ENCODE results near the gene MYL2. TPM values are rescaled to one million over a fixed set of nuclear protein-coding genes. Genes with fewer than 3 reads are reported as not detected.

The MYL2 gene
- polyA plus RNA-seq, 2 of the 4 experiments (the other 2 are of a cell fraction): 0.13 TPM; not detected in 1

DNA sequence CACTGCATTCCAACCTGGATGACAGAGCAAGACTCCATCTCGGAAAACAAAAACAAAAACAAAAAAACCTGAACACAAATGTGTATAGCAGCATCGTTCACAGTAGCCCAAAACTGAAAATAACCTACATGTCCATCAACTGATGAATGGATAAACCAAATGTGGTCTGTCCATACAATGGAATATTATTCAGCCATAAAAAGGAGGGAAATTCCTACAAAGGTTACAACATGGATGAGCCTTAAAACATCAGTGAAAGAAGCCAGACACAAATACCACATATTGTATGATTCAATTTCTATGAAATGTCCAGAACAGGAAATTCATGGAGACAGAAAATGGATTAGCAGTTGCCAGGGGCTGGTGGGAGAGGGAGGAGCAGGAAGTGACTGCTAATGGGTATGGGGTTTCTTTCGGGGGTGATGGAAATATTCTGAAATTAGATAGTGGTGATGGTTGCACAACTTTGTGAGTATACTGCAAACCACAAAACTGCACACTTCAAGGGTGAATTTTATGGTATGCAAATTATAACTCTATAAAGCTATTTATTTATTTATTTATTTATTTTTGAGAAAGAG is 4.0 kb downstream of the MYL2 start:
- Histone ChIP-seq H3K4me3 (no peak overlapping the region), H3K27ac (peak overlapping the region in 1 of 2 experiments; percentile 60; a peak in 1 of 6 replicates), H3K4me1 (peaks cover 23% of the 10 kb centered on the region), H3K4me2 (no peak overlapping the region), H3K9me3 (no peaks in the 10 kb centered on the region)
- ATAC-seq: no peak
- no peak for FAIRE-seq
- TF ChIP-seq BHLHE40 (IDR thresholded peaks at IDR 0.05; ENCODE audit: low read depth, low read length) (no peak), RNF2 (IDR thresholded peaks at IDR 0.05; ENCODE audit: borderline replicate concordance, low read depth) (no peak), POLR2AphosphoS2 (conservative IDR thresholded peaks at IDR 0.05; ENCODE audit: low read length) (no peak), POLR2A (IDR thresholded peaks at IDR 0.05; ENCODE audit: low read length) (no peak), RAD21 (conservative IDR thresholded peaks at IDR 0.05 in 1 of 2, IDR thresholded peaks at IDR 0.05 in 1 of 2) (no peak), ZFP36 (IDR thresholded peaks at IDR 0.05; ENCODE audit: borderline replicate concordance, partially characterized antibody) (no peak)
- TF ChIP-seq, protein P1, sequence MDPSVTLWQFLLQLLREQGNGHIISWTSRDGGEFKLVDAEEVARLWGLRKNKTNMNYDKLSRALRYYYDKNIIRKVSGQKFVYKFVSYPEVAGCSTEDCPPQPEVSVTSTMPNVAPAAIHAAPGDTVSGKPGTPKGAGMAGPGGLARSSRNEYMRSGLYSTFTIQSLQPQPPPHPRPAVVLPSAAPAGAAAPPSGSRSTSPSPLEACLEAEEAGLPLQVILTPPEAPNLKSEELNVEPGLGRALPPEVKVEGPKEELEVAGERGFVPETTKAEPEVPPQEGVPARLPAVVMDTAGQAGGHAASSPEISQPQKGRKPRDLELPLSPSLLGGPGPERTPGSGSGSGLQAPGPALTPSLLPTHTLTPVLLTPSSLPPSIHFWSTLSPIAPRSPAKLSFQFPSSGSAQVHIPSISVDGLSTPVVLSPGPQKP (IDR thresholded peaks at IDR 0.05; ENCODE audit: low read depth, low read length): no peak
- 87% methylated on average over 3 of the region's 3 CpGs for WGBS (ENCODE audit: missing lambda C conversion rate)
- ChIA-PET CTCF (interaction anchor here (0.7 to 2.7 kb wide), 6 partner anchors 9 to 28 kb away, joined by 3 to 10 read pairs (median 6); no protein-coding TSS in a partner anchor), POLR2A (no interaction called here)
- no peak for DNase-seq (ENCODE audit: low read depth in 1 of 2, low spot score in 1 of 2)

DNA sequence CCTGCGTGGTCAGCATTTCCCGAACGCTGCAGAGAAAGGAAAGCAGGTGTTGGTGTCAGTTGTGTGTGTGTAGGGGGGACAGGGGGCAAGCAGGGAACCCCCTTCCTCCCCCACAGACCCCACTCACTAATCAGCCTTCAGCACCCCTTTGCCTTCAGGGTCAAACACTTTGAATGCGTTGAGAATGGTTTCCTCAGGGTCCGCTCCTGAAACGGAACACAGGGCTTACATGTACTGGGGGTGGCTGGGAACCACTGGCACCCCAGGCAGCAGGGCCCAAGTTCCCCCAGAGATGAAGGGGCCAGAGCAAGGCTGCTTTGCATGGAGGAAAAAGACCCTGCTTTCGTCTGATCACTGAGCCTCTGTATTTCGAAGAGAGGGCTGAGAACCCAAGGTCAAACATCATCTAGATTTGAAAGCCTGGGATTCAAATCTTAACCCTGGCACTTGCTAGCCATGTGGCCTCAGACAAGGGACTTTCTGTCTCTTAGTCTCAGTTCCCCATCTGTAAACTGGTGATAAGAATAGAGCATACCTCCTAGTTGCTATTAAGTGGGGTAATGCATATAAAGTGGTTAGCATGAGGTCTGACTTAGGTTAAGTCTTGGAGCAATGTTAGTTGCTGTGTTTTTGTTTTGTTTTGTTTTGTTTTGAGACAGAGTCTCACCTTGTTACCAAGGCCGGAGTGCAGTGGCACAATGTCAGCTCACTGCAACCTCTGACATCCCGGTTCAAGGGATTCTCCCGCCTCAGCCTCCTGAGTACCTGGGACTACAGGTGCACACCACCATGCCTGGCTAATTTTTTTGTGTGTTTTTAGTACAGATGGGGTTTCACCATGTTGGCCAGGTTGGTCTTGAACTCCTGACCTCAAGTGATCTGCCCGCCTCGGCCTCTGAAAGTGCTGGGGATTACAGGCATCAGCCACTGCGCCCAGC is 7.0 kb downstream of the MYL2 start:
- WGBS (ENCODE audit: missing lambda C conversion rate): 76% methylated on average over 14 of the region's 14 CpGs
- no peak for TF ChIP-seq MAZ (IDR thresholded peaks at IDR 0.05; ENCODE audit: borderline replicate concordance, low read depth, low read length)
- TF ChIP-seq, protein P2, sequence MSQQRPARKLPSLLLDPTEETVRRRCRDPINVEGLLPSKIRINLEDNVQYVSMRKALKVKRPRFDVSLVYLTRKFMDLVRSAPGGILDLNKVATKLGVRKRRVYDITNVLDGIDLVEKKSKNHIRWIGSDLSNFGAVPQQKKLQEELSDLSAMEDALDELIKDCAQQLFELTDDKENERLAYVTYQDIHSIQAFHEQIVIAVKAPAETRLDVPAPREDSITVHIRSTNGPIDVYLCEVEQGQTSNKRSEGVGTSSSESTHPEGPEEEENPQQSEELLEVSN (IDR thresholded peaks at IDR 0.05; ENCODE audit: borderline replicate concordance, low read depth): no peak
- TF ChIP-seq RCOR1 (IDR thresholded peaks at IDR 0.05; ENCODE audit: low read depth, low read length): no peak
- TF ChIP-seq, protein P3, sequence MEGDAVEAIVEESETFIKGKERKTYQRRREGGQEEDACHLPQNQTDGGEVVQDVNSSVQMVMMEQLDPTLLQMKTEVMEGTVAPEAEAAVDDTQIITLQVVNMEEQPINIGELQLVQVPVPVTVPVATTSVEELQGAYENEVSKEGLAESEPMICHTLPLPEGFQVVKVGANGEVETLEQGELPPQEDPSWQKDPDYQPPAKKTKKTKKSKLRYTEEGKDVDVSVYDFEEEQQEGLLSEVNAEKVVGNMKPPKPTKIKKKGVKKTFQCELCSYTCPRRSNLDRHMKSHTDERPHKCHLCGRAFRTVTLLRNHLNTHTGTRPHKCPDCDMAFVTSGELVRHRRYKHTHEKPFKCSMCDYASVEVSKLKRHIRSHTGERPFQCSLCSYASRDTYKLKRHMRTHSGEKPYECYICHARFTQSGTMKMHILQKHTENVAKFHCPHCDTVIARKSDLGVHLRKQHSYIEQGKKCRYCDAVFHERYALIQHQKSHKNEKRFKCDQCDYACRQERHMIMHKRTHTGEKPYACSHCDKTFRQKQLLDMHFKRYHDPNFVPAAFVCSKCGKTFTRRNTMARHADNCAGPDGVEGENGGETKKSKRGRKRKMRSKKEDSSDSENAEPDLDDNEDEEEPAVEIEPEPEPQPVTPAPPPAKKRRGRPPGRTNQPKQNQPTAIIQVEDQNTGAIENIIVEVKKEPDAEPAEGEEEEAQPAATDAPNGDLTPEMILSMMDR (IDR thresholded peaks at IDR 0.05): no peak
- no peak for TF ChIP-seq HDAC2 (IDR thresholded peaks at IDR 0.05)
- TF ChIP-seq TP53 (CRISPR knock-in tag; IDR thresholded peaks at IDR 0.05): no peak
- no peak for TF ChIP-seq JUN (IDR thresholded peaks at IDR 0.05)
- TF ChIP-seq, protein P4, sequence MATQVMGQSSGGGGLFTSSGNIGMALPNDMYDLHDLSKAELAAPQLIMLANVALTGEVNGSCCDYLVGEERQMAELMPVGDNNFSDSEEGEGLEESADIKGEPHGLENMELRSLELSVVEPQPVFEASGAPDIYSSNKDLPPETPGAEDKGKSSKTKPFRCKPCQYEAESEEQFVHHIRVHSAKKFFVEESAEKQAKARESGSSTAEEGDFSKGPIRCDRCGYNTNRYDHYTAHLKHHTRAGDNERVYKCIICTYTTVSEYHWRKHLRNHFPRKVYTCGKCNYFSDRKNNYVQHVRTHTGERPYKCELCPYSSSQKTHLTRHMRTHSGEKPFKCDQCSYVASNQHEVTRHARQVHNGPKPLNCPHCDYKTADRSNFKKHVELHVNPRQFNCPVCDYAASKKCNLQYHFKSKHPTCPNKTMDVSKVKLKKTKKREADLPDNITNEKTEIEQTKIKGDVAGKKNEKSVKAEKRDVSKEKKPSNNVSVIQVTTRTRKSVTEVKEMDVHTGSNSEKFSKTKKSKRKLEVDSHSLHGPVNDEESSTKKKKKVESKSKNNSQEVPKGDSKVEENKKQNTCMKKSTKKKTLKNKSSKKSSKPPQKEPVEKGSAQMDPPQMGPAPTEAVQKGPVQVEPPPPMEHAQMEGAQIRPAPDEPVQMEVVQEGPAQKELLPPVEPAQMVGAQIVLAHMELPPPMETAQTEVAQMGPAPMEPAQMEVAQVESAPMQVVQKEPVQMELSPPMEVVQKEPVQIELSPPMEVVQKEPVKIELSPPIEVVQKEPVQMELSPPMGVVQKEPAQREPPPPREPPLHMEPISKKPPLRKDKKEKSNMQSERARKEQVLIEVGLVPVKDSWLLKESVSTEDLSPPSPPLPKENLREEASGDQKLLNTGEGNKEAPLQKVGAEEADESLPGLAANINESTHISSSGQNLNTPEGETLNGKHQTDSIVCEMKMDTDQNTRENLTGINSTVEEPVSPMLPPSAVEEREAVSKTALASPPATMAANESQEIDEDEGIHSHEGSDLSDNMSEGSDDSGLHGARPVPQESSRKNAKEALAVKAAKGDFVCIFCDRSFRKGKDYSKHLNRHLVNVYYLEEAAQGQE (IDR thresholded peaks at IDR 0.05): no peak
- TF ChIP-seq ESRRA (IDR thresholded peaks at IDR 0.05; ENCODE audit: borderline replicate concordance, low read length): no peak
- TF ChIP-seq KDM5A (IDR thresholded peaks at IDR 0.05): no peak
- ATAC-seq (no peak), DNase-seq (ENCODE audit: low read depth in 1 of 2, low spot score in 1 of 2) (no peak), FAIRE-seq (no peak)
- H3K27ac ChIP-seq: no peak overlapping the region; a peak in 1 of 6 replicates
- no peaks in the 10 kb centered on the region for H3K9me3 ChIP-seq
- H3K4me2 ChIP-seq: no peak overlapping the region
- H3K4me1 ChIP-seq: peaks cover 15% of the 10 kb centered on the region
- H3K4me3 ChIP-seq: no peak overlapping the region
- POLR2A ChIA-PET: no interaction called here
- CTCF ChIA-PET: interaction anchor here (1.2 to 1.9 kb wide), 2 partner anchors 20 to 25 kb away, joined by 5 to 6 read pairs; no protein-coding TSS in a partner anchor
